Measurements from ENCODE around the gene TTLL10. TPM values are rescaled to one million over a fixed set of nuclear protein-coding genes. Genes with fewer than 3 reads are reported as not detected.

The TTLL10 gene
- total RNA-seq, 1 donor from 2014 or later = not detected

- no peak for TF ChIP-seq CTCF (IDR thresholded peaks at IDR 0.05)
- Histone ChIP-seq H3K4me1 (peaks cover 7% of the 10 kb centered on the region), H3K36me3 (no peaks in the 10 kb centered on the region), H3K4me3 (peak overlapping the region; percentile 48), H3K9me3 (no peaks in the 10 kb centered on the region), H3K27ac (peak overlapping the region; percentile 66), H3K27me3 (peaks cover 1% of the 10 kb centered on the region)
- DNase-seq (no peak), ATAC-seq (no peak)
- intact Hi-C loops (cut with DNase I) = no loop called here
Observed at GRCh38 chr1:1163538-1164070, 10.1 kb upstream of the TTLL10 start.

- intact Hi-C loops (cut with DNase I) = no loop called here
- TF ChIP-seq CTCF (IDR thresholded peaks at IDR 0.05) = no peak
- H3K4me3 ChIP-seq = peak overlapping the region; percentile 48
- no peaks in the 10 kb centered on the region for H3K9me3 ChIP-seq
- DNase-seq (no peak), ATAC-seq (no peak)
- H3K27ac ChIP-seq = no peak overlapping the region
- H3K27me3 ChIP-seq = peaks cover 8% of the 10 kb centered on the region
- peaks cover 4% of the 10 kb centered on the region for H3K4me1 ChIP-seq
- H3K36me3 ChIP-seq = no peaks in the 10 kb centered on the region
Observed at GRCh38 chr1:1164361-1164700, 9.3 kb upstream of the TTLL10 start.

- Histone ChIP-seq H3K27me3 (peaks cover 14% of the 10 kb centered on the region), H3K36me3 (no peaks in the 10 kb centered on the region), H3K4me3 (peak overlapping the region; percentile 48), H3K27ac (no peak overlapping the region), H3K9me3 (no peaks in the 10 kb centered on the region), H3K4me1 (peaks cover 4% of the 10 kb centered on the region)
- intact Hi-C loops (cut with DNase I) = no loop called here
- no peak for DNase-seq
- no peak for TF ChIP-seq CTCF (IDR thresholded peaks at IDR 0.05)
- no peak for ATAC-seq
Observed at GRCh38 chr1:1164701-1165451, 8.8 kb upstream of the TTLL10 start.

DNA sequence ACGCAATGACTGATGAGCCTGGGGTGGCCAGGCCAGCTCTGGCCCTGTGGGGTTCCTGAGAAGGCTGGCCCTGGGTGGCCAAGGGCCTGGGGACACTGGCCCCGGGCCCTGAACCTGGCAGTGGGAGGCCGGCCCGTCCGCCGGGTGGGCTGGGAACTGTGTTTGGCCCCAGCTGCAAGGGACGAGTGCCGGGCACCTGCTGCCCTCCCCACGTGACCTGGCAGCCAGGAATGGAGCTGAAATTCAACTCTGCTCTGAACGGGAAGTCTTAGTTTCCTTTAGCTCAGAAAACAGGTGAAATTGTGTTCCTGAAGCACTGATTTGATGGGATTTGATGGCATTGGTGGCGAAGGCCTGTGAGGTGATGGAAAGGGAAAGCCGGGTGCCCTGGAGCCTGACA lies 8.2 kb upstream of the TTLL10 start:
- intact Hi-C loops (cut with DNase I) = no loop called here
- Histone ChIP-seq H3K27ac (no peak overlapping the region), H3K27me3 (peaks cover 15% of the 10 kb centered on the region), H3K9me3 (no peaks in the 10 kb centered on the region), H3K36me3 (no peaks in the 10 kb centered on the region), H3K4me3 (no peak overlapping the region), H3K4me1 (peaks cover 4% of the 10 kb centered on the region)
- DNase-seq (no peak), ATAC-seq (no peak)
- no peak for TF ChIP-seq CTCF (IDR thresholded peaks at IDR 0.05)

DNA sequence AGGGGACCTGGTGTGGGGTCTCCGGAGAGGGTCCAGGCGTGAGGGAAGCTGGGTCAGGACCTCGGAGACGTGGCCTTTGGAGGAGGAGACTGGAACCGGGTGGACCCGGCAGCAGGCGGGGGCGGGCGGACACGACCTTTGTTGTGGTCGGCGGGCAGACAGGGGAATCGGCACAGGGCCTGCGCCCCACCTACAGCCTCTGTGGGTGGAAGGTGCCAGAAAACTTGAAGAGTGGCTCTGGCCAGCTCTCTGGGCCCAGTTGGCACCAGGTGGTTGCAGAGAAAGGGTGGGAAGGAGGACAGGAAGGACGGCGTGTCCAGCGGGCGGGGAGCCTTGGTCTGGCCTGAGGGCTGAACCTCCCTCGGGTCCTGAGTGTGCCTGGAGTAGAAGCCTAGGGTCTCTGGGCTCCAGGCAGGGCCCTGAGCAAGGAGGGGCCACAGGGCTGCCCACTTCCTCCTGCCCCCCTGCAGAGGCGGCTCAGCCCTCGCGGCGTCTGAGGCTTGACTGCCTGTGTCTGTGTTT lies 7.7 kb upstream of the TTLL10 start:
- DNase-seq (no peak), ATAC-seq (no peak)
- H3K4me1 ChIP-seq = peaks cover 4% of the 10 kb centered on the region
- no peaks in the 10 kb centered on the region for H3K36me3 ChIP-seq
- no peaks in the 10 kb centered on the region for H3K9me3 ChIP-seq
- no peak for TF ChIP-seq CTCF (IDR thresholded peaks at IDR 0.05)
- no peak overlapping the region for H3K4me3 ChIP-seq
- intact Hi-C loops (cut with DNase I) = no loop called here
- no peak overlapping the region for H3K27ac ChIP-seq
- peaks cover 18% of the 10 kb centered on the region for H3K27me3 ChIP-seq
